ENCODE data around the gene HMGCS2.
"Not testable (repeated sequence)": the region's sequence is repeated elsewhere in the genome, so short reads cannot be mapped to it uniquely, and the experiment has no call there.

The HMGCS2 gene

DNA sequence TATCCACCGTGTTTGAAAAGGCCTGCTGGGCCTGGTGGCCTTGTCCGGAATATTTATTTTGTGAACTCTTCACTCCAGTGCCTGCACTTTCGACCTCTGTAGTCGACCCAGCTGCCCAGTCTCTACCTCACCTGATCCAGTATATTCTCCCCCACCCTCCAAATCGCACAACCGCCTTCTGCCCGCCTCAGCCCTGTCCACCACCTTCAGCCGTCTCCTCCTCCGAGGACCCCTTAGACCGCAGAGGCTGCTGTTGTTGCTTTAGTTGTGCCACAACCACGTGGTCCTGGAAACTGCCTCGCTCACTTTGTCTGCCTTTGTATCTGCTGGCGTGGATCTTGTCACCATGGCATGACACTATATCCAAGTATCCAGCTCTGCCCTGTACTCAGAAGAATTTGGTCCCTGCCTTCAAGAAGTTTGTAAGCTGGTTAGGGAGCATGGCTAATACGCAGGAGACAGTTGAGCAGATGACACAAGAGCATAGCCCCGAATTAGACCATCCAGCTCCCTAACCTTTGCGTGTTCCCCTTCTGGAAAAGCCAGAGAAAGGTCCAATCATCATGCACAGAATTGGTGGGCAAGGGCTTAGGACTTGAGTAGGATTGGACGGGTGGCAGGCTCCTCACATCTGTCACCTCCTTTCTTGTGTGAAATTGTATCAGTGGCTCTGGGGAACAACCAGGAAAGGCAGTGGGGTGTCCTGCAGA is 55.5 kb downstream of the HMGCS2 start:
- peak overlapping the region; percentile 88 for H3K4me3 ChIP-seq (ENCODE audit: low read length)
- DNase-seq (ENCODE audit: low read depth, low spot score): no peak

DNA sequence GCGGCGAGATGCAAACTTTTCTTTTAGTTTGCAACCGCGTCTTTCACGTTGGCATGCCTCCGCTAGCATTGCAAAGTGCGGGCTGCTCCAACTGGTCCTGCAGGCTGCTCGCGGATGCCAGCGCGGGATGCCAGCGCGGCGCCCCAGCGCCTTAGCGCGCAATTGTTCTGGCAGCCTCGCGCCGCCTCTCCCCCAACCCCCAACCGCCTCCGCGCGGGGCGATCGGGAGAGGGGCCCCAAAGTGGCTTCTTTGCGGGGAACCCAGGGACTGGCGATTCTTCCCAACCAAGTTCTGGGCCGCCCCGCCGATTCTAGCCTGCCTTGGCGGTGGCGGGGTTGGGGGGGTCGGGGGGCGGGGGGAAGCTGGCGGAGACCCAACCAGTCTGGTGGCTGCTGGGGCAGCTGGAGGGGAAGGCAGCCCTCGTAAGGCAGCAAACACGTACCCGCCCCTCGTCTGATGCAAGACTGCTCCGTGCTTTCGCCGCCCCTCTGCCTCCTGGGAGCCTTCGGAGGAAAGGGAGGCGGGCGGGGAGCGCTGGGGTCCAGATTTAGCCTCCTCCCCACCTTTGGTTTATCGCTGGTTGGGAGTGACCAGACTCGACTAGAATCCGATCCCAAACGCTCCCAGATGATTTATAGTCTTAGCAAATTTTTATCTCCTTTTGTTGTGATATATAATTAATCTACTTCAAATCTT is 56.2 kb downstream of the HMGCS2 start:
- DNase-seq (ENCODE audit: low read depth, low spot score): peak; percentile 60
- H3K4me3 ChIP-seq (ENCODE audit: low read length): peak overlapping the region; percentile 88

DNA sequence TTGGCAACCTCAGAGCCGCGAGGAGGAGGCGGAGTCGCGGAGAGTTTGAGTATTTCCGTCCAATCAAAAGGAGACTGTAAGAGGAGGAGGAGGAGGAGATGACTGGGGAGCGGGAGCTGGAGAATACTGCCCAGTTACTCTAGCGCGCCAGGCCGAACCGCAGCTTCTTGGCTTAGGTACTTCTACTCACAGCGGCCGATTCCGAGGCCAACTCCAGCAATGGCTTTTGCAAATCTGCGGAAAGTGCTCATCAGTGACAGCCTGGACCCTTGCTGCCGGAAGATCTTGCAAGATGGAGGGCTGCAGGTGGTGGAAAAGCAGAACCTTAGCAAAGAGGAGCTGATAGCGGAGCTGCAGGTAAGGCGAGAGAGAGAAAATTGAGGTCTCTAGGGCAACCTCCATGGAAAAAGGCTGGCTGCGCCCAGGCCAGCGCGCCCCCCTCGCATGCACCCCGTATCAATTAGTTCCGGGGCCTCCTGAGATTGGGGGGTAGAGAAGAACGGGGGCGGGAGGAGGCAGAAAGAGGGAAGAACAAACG is 56.8 kb downstream of the HMGCS2 start, which contains the start of gene PHGDH:
TSS of gene PHGDH (plus strand) at position 131 of the 538 bp plus-strand sequence. CDS start at position 220, 89 bp downstream.
- peak; percentile 74 for DNase-seq (ENCODE audit: low read depth, low spot score)
- peak within 1 kb of the TSS; percentile 88 for H3K4me3 ChIP-seq (ENCODE audit: low read length)

DNA sequence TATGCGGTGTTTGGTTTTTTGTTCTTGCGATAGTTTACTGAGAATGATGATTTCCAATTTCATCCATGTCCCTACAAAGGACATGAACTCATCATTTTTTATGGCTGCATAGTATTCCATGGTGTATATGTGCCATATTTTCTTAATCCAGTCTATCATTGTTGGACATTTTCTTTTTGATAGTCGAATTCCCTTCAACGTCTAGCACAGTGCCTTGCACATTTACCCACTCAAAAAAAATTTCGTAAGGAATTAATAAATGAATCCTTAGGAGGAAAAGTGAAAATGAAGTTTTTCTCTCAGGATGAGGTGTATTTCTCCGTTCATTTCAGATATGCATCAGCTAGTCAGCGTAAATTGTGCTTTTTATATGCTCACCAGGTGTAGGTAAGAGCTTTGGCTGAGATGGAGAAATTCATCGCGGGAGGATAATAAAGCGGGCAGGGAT is 57.3 kb downstream of the HMGCS2 start:
- DNase-seq (ENCODE audit: low read depth, low spot score): not testable (repeated sequence)
- peak overlapping the region; percentile 88 for H3K4me3 ChIP-seq (ENCODE audit: low read length)

DNA sequence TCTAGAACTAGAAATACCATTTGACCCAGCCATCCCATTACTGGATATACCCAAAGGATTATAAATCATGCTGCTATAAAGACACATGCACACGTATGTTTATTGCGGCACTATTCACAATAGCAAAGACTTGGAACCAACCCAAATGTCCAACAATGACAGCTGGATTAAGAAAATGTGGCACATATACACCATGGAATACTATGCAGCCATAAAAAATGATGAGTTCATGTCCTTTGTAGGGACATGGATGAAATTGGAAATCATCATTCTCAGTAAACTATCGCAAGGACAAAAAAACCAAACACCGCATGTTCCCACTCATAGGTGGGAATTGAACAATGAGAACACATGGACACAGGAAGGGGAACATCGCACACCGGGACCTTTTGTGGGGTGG is 62.1 kb downstream of the HMGCS2 start:
- H3K4me3 ChIP-seq (ENCODE audit: low read length); DNase-seq (ENCODE audit: low read depth, low spot score): not testable (repeated sequence)

DNA sequence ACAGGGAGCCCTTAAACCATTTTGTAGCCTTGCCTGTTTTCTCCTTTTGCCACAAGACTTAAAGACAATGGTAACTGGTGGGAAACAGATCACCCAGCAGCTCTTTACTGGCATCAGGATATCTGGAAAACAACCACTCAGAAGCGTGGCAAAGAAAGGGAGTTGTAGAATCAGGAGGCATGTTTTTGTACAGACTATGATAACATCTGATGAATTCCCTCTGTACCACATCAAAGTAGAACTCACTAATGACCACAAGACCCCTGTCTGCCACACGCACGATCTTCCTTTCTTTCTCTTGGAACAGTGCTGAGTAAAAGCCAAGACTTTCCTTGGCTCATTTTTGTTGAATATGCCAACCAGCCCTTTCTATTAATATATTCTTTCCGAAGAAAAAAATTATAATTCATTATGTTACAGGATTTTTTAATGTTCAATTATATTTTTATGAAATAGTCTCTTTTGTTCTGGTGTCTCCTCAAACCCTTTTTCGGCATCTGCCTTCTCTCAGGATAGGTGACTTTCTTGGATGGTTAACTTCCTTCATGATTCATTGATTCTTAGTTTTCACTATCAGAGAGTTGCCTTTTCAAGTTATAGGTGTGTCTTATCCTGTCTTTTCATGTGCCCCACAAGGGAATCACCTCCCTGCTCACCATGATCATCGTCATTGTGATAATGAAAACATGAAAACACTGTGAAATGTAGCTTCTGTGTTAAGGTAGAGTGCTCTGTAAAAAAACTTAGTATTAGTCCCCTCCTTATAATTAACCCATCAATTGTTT is 64.8 kb downstream of the HMGCS2 start:
- DNase-seq (ENCODE audit: low read depth, low spot score): no peak
- no peak overlapping the region for H3K4me3 ChIP-seq (ENCODE audit: low read length)

DNA sequence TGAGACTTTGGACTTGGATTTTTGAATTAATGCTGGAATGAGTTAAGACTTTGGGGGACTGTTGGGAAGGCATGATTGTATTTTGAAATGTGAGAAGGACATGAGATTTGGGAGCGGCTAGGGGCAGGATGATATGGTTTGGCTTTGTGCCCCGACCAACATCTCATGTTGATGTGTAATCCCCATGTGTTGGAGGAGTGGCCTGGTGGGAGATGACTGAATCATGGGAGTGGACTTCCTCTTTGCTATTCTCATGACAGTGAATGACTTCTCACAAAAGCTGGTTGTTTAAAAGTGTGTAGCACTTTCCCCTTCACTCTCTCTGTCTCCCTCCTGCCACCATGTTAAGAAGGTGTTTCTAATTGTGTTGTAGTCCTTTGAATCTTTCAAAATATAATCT is 66.3 kb downstream of the HMGCS2 start:
- H3K4me3 ChIP-seq (ENCODE audit: low read length): no peak overlapping the region
- DNase-seq (ENCODE audit: low read depth, low spot score): no peak

DNA sequence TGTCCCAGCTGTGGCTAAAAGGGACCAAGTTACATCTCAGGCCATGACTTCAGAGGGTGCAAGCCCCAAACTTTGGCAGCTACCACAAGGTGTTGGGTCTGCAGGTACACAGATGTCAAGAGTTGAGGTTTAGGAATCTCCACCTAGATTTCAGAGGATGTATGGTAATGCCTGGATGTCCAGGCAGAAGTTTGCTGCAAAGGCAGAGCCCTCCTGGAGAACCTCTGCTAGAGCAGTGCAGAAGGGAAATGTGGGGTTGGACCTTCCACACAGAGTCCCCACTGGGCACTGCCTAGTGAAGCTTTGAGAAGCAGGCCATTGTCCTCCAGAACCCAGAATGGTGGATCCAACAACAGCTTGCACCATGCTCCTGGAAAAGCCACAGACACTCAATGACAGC is 67.0 kb downstream of the HMGCS2 start:
- no peak overlapping the region for H3K4me3 ChIP-seq (ENCODE audit: low read length)
- no peak for DNase-seq (ENCODE audit: low read depth, low spot score)

DNA sequence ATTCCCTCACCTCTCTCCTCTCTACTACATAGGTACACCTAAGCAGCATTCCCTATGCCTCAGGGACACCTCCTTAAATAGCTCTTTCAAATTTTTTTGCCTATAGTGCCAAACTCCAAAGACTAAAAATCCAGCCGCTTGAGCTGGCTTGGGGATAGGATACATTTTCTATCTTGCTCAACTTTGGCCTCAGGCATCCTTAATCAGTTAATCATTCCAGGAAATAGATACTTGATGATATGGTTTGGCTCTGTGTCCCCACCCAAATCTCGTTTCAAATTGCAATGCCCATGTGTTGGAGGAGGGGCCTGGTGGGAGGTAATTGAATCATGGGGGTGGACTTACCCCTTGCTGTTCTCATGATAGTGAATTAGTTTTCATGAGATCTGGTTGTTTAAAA is 68.4 kb downstream of the HMGCS2 start:
- no peak overlapping the region for H3K4me3 ChIP-seq (ENCODE audit: low read length)
- DNase-seq (ENCODE audit: low read depth, low spot score): no peak
